ENCODE measurements around the gene CAPN10. TPM values are rescaled to one million over a fixed set of nuclear protein-coding genes. Genes with fewer than 3 reads are reported as not detected.

The CAPN10 gene
- total RNA-seq, 1 donor from 2014 or later = 31.2 TPM

DNA sequence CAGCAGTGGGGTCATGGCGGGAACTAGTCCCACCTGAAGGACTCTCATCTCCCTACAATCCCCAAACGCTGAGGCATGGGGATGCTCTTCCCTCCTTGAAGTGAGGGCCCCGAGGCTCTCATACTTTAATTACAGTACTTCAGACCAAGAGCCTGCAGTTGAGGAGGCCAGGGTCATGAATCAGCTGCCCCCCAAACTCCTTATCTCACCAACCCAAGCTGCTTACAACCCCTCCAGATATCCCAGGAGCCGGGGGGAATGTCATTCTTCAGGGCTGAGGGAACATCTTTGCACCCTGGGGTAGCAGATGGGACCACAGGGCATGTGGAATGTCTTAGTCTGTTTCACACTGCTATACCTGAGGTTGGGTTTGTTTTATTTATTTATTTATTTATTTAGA is 2.8 kb upstream of the CAPN10 start:
- peaks cover 8% of the 10 kb centered on the region for H3K9me3 ChIP-seq (replicated peaks)
- TF ChIP-seq, protein P1, sequence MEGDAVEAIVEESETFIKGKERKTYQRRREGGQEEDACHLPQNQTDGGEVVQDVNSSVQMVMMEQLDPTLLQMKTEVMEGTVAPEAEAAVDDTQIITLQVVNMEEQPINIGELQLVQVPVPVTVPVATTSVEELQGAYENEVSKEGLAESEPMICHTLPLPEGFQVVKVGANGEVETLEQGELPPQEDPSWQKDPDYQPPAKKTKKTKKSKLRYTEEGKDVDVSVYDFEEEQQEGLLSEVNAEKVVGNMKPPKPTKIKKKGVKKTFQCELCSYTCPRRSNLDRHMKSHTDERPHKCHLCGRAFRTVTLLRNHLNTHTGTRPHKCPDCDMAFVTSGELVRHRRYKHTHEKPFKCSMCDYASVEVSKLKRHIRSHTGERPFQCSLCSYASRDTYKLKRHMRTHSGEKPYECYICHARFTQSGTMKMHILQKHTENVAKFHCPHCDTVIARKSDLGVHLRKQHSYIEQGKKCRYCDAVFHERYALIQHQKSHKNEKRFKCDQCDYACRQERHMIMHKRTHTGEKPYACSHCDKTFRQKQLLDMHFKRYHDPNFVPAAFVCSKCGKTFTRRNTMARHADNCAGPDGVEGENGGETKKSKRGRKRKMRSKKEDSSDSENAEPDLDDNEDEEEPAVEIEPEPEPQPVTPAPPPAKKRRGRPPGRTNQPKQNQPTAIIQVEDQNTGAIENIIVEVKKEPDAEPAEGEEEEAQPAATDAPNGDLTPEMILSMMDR (IDR thresholded peaks at IDR 0.05; ENCODE audit: borderline replicate concordance) = no peak
- H3K27me3 ChIP-seq (ENCODE audit: low read depth) = no peaks in the 10 kb centered on the region
- DNase-seq = peak; percentile 3
- no peak overlapping the region for H3K4me3 ChIP-seq
- H3K27ac ChIP-seq (replicated peaks) = no peak overlapping the region
- H3K36me3 ChIP-seq = peaks cover 5% of the 10 kb centered on the region
- peaks cover 68% of the 10 kb centered on the region for H3K4me1 ChIP-seq
- intact Hi-C loops (cut with micrococcal nuclease) = no loop called here

DNA sequence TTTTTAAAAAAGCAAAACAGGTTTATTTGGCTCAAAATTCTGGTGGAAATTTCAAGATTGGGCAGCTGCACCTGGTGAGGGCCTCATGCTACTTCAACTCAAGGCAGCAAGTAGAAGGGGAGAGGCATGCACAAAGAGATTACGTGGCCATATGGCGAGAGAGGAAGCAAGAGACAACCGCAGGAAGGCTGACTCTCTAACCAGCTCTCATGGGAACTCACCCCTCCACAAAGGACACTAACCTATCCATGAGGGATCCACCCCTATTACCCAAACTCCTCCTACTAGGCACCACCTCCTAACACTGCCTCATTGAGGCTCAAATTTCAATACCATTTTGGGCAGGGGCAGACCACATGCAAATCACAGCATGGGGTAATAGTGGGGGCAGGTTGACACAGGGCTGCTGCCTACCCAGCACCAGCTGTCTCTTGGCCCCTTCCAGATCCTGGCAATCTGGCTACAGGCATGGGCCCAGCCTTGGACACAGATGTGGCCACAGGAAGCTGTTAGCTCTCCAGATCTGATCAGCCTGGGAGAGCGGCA is 2.0 kb upstream of the CAPN10 start:
- Histone ChIP-seq H3K9me3 (replicated peaks) (peaks cover 8% of the 10 kb centered on the region), H3K36me3 (peaks cover 9% of the 10 kb centered on the region), H3K27ac (replicated peaks) (no peak overlapping the region), H3K4me3 (peak overlapping the region; percentile 98), H3K27me3 (ENCODE audit: low read depth) (no peaks in the 10 kb centered on the region), H3K4me1 (peaks cover 68% of the 10 kb centered on the region)
- TF ChIP-seq, protein P1 (IDR thresholded peaks at IDR 0.05; ENCODE audit: borderline replicate concordance) = no peak
- intact Hi-C loops (cut with micrococcal nuclease) = no loop called here
- peak; percentile 7 for DNase-seq

DNA sequence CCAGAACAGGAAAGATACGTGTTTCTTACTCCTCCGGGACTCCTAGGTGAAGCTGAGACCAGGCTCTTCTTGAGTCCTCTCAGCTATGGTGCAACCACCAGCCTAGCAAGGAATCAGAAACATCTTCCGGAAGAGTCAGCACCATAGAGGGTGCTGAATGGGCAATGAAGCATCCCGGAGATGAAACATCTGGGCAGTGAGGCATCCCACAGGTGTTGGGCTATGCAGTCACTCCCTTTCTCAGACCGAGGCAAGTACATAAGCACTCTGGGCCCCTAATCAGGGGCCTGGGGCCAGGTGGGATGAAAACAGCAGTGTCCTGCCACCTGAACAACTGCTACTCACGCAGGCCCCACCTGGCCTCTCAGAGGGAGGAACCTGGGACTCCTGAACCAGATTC is 1.4 kb upstream of the CAPN10 start:
- TF ChIP-seq, protein P1 (IDR thresholded peaks at IDR 0.05; ENCODE audit: borderline replicate concordance) = no peak
- peaks cover 14% of the 10 kb centered on the region for H3K36me3 ChIP-seq
- DNase-seq = peak; percentile 6
- H3K4me1 ChIP-seq = peaks cover 68% of the 10 kb centered on the region
- no peak overlapping the region for H3K27ac ChIP-seq (replicated peaks)
- intact Hi-C loops (cut with micrococcal nuclease) = no loop called here
- peak overlapping the region; percentile 98 for H3K4me3 ChIP-seq
- peaks cover 8% of the 10 kb centered on the region for H3K9me3 ChIP-seq (replicated peaks)
- H3K27me3 ChIP-seq (ENCODE audit: low read depth) = no peaks in the 10 kb centered on the region

DNA sequence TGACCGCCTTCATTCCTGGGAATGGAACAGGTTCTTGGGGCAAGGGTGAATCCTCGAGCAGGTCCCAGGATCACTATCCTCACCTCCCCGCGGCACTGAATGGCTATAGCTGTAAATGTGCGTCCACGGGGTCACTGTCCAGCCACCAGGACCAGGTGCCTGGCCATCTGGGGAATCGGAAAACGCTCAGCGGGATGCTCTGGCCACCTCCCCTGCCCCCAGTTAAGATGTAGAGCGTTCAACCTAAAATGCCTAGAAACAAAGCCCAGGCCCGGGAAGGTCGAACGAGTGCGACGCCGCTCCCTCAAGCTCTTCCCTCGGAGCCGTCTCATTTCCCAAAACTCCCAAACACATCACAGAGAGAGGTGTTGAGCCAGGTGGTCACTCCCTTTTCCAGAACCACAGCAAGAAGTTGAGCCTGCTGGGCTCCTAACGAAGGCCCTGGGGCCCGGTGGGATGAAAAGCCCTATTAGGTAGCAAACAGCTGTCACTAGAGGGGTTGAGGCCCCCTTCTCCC is 795 bp upstream of the CAPN10 start:
- no peak for DNase-seq
- H3K9me3 ChIP-seq (replicated peaks) = peaks cover 8% of the 10 kb centered on the region
- peak overlapping the region; percentile 98 for H3K4me3 ChIP-seq
- TF ChIP-seq, protein P1 (IDR thresholded peaks at IDR 0.05; ENCODE audit: borderline replicate concordance) = no peak
- intact Hi-C loops (cut with micrococcal nuclease) = no loop called here
- peak overlapping the region; percentile 99 for H3K27ac ChIP-seq (replicated peaks)
- H3K27me3 ChIP-seq (ENCODE audit: low read depth) = no peaks in the 10 kb centered on the region
- H3K36me3 ChIP-seq = peaks cover 19% of the 10 kb centered on the region
- H3K4me1 ChIP-seq = peaks cover 68% of the 10 kb centered on the region

DNA sequence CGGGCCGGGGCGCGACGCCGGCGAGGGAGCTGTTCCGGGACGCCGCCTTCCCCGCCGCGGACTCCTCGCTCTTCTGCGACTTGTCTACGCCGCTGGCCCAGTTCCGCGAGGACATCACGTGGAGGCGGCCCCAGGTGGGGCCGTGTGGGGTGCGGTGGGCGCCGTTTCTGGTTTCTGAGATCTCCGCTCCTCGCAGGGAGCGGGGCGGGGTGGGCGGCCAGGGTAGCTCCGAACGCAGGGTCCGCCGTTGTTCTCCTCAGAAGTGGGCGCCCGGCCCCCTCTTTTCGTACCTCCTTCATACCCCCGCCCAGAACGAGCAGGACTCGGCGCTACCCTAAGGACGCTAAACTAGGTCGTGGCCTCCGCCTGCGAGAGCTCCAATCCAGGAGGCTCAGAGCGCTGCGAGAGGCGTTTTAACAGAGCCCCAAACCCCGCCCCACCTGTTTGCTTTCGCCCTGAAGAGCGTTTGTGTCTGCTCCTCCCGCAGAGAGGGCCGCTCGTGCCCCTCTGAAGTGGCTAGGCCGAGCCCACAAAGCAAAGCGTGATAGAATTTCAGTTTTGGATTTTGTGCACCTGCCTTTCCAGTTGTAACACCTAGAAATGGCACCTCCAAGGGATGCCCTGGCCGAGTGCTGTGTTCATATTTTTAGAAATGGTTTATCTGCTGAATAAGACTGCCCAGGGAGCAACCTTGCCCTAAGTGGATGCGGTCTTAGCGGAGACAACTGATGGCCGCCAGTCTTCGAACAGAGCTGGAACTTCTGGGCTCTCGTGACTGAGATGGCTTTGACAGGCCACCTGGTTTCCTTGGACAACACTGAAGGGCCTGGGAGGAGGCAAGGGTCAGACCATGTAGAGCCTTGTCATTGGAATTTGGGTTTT is 626 bp downstream of the CAPN10 start:
- peak; percentile 36 for DNase-seq
- H3K36me3 ChIP-seq = peaks cover 28% of the 10 kb centered on the region
- intact Hi-C loops (cut with micrococcal nuclease) = no loop called here
- no peaks in the 10 kb centered on the region for H3K27me3 ChIP-seq (ENCODE audit: low read depth)
- TF ChIP-seq, protein P1 (IDR thresholded peaks at IDR 0.05; ENCODE audit: borderline replicate concordance) = no peak
- H3K9me3 ChIP-seq (replicated peaks) = no peaks in the 10 kb centered on the region
- H3K4me1 ChIP-seq = peaks cover 80% of the 10 kb centered on the region
- H3K4me3 ChIP-seq = peak overlapping the region; percentile 98
- peak overlapping the region; percentile 99 for H3K27ac ChIP-seq (replicated peaks)
